ENCODE measurements around the gene RBPJ.

Gene RBPJ

GRCh38 chr4:26420913-26421312 is 100.1 kb downstream of the RBPJ start:
- no peak for DNase-seq (ENCODE audit: low spot score)

GRCh38 chr4:26424153-26424552 is 103.3 kb downstream of the RBPJ start:
- DNase-seq (ENCODE audit: low spot score) = no peak

- DNase-seq (ENCODE audit: low spot score) = no peak
Observed at GRCh38 chr4:26424838-26425237, 104.0 kb downstream of the RBPJ start.

- DNase-seq (ENCODE audit: low spot score) = no peak
Observed at GRCh38 chr4:26425953-26426352, 105.1 kb downstream of the RBPJ start.

- DNase-seq (ENCODE audit: low spot score) = no peak
Observed at GRCh38 chr4:26426892-26427291, 106.1 kb downstream of the RBPJ start.

- DNase-seq (ENCODE audit: low spot score) = no peak
Observed at GRCh38 chr4:26429910-26430309, 109.1 kb downstream of the RBPJ start.

- DNase-seq (ENCODE audit: low spot score) = no peak
Observed at GRCh38 chr4:26431461-26432180, 110.8 kb downstream of the RBPJ start.

- no peak for DNase-seq (ENCODE audit: low spot score)
Observed at GRCh38 chr4:26432419-26432818, 111.6 kb downstream of the RBPJ start.

- no peak for DNase-seq (ENCODE audit: low spot score)
Observed at GRCh38 chr4:26433556-26433955, 112.7 kb downstream of the RBPJ start.

GRCh38 chr4:26434030-26434639 is 113.3 kb downstream of the RBPJ start:
- DNase-seq (ENCODE audit: low spot score) = no peak

- DNase-seq (ENCODE audit: low spot score) = no peak
Observed at GRCh38 chr4:26441102-26441501, 120.3 kb downstream of the RBPJ start.

GRCh38 chr4:26441771-26442170 is 121.0 kb downstream of the RBPJ start:
- DNase-seq (ENCODE audit: low spot score) = no peak

GRCh38 chr4:26447378-26447777 is 126.6 kb downstream of the RBPJ start:
- no peak for DNase-seq (ENCODE audit: low spot score)

GRCh38 chr4:26450418-26450817 is 129.6 kb downstream of the RBPJ start:
- DNase-seq (ENCODE audit: low spot score) = no peak

- DNase-seq (ENCODE audit: low spot score) = no peak
Observed at GRCh38 chr4:26451597-26451996, 130.8 kb downstream of the RBPJ start.

- DNase-seq (ENCODE audit: low spot score) = no peak
Observed at GRCh38 chr4:26452565-26453531, 132.0 kb downstream of the RBPJ start.

- DNase-seq (ENCODE audit: low spot score) = no peak
Observed at GRCh38 chr4:26454961-26455360, 134.1 kb downstream of the RBPJ start.

GRCh38 chr4:26455571-26455970 is 134.8 kb downstream of the RBPJ start:
- no peak for DNase-seq (ENCODE audit: low spot score)

- DNase-seq (ENCODE audit: low spot score) = no peak
Observed at GRCh38 chr4:26457412-26457811, 136.6 kb downstream of the RBPJ start.

- DNase-seq (ENCODE audit: low spot score) = no peak
Observed at GRCh38 chr4:26458157-26458561, 137.3 kb downstream of the RBPJ start.

- DNase-seq (ENCODE audit: low spot score) = no peak
Observed at GRCh38 chr4:26459054-26459755, 138.4 kb downstream of the RBPJ start.
